Breast epithelium (tissue), 4 donors: ENCODE data around the gene DHX58. TPM values are rescaled to one million over a fixed set of nuclear protein-coding genes. Genes with fewer than 3 reads are reported as not detected.
"Not testable (repeated sequence)": the region's sequence is repeated elsewhere in the genome, so short reads cannot be mapped to it uniquely, and the experiment has no call there.

Experiments
- DNase-seq, 2 donors: peaks; one replicate each; pipeline ENCODE4 v3.0.0-alpha.2; 2019; ENCODE audit warnings: low spot score in 2 of 2
- H3K27ac ChIP-seq, 2 donors: fragments of 200-600 bp; sonication (generic) in 1 of 2; one replicate each; pipeline ENCODE4 v1.5.1; 2016 to 2019; ENCODE audit warnings: mild to moderate bottlenecking in 1 of 2
- H3K27me3 ChIP-seq, 2 donors: fragments of 200-600 bp; sonication (generic) in 1 of 2; one replicate each; pipeline versions ENCODE4 v1.5.1 to v1.6.0; 2017 to 2019; ENCODE audit warnings: control low read depth in 1 of 2, mild to moderate bottlenecking in 1 of 2
- H3K36me3 ChIP-seq: fragments of 200-600 bp; one replicate; pipeline ENCODE4 v1.5.1; 2019
- H3K4me1 ChIP-seq, 2 donors: fragments of 200-600 bp; sonication (generic); one replicate each; pipeline ENCODE4 v1.5.1; 2016 to 2019; ENCODE audit warnings: control low read depth in 1 of 2
- H3K4me3 ChIP-seq, 3 donors: fragments of 200-600 bp; sonication (generic); 1 replicate in 2 of 3; 2 replicates in 1 of 3; pipeline ENCODE4 v1.5.1; 2016 to 2019; ENCODE audit warnings: mild to moderate bottlenecking in 3 of 3, moderate library complexity in 2 of 3
- H3K9me3 ChIP-seq, 2 donors: fragments of 200-600 bp; sonication (generic) in 1 of 2; one replicate each; pipeline ENCODE4 v1.5.1; 2016 to 2019; ENCODE audit warnings: control low read depth in 1 of 2
- POLR2A ChIP-seq: fragments of 450-650 bp; IDR thresholded peaks from one replicate; pipeline ENCODE4 v1.6.1; 2016; ENCODE audit warnings: antibody characterized with exemption, mild to moderate bottlenecking, moderate library complexity
- POLR2AphosphoS5 ChIP-seq, 3 donors: sonication (generic); formaldehyde crosslinking; IDR thresholded peaks; one replicate each; pipeline ENCODE4 v1.6.1; 2017; ENCODE audit warnings: antibody characterized with exemption in 3 of 3
- intact Hi-C: fragments of 100-400 bp; cut with DNase I; formaldehyde crosslinking; loops from one replicate; pipeline ENCODE4 v1.15.1; 2023; ENCODE audit warnings: low total_unique reads
- total RNA-seq, 3 donors: library from RNA; depleted of rRNA; stranded (reverse); fragments of >200 nt; gene quantifications; one replicate each; pipeline ENCODE4 v1.1.0, GENCODE V29; 2016
- TF ChIP-seq, protein P1 (sequence below), 3 donors: fragments of 450-650 bp; IDR thresholded peaks; one replicate each; pipeline ENCODE4 v1.5.1; 2016 to 2017; ENCODE audit warnings: antibody characterized with exemption in 3 of 3, mild to moderate bottlenecking in 3 of 3, moderate library complexity in 3 of 3

The DHX58 gene
- total RNA-seq, 3 donors from 2014 or later, result 13.1 to 22.8 (median 13.4) TPM

DNA sequence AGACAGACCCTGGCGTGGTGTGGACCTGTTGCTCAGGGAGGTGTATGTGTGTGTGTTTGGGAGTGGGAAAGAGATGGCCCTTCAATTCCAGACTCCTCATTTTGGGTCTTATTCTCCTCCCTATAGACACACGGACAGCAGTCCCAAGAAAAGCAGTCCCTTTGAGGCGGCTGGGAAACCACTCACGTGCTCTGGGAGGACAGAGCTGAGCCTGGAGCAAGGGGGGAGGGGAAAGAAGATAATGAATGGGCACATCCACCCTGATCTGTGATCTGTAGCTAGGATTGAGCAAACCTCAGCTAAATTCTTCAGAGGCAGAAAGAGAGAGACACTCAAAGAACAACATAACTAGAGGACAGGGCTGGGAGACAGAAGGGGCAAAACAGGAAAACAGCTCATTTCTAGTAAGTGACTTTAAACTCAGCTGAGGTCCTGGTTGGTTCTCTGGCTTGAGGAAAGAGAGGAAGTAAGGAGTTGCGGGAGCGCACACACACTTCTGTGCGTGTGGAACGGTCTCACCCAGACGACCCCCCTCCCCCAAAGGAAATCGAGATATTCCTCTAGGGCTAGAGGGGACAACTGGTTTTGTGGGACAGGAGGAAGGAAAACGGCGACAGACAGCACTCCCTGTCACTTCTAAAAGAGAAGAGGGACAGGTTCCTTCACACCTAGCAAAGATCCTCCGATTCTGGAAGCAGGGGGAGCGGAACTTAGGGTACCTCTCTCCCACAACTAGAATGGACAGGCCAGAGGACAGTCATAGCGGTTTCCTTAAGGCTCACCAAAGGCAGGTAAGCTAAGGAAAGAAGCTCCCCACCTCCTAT lies 41.6 kb upstream of the DHX58 start:
- Histone ChIP-seq H3K27me3 (no peaks in the 10 kb centered on the region), H3K4me1 (peaks cover 4 to 15% of the 10 kb centered on the region in 2 donors), H3K27ac (peak overlapping the region; percentile 87 to 91), H3K9me3 (no peaks in the 10 kb centered on the region), H3K36me3 (no peaks in the 10 kb centered on the region), H3K4me3 (peak overlapping the region; percentile 97 to 99 (median 97))
- TF ChIP-seq POLR2A, result no peak
- TF ChIP-seq POLR2AphosphoS5 (IDR thresholded peaks at IDR 0.05), result no peak
- TF ChIP-seq, protein P1, sequence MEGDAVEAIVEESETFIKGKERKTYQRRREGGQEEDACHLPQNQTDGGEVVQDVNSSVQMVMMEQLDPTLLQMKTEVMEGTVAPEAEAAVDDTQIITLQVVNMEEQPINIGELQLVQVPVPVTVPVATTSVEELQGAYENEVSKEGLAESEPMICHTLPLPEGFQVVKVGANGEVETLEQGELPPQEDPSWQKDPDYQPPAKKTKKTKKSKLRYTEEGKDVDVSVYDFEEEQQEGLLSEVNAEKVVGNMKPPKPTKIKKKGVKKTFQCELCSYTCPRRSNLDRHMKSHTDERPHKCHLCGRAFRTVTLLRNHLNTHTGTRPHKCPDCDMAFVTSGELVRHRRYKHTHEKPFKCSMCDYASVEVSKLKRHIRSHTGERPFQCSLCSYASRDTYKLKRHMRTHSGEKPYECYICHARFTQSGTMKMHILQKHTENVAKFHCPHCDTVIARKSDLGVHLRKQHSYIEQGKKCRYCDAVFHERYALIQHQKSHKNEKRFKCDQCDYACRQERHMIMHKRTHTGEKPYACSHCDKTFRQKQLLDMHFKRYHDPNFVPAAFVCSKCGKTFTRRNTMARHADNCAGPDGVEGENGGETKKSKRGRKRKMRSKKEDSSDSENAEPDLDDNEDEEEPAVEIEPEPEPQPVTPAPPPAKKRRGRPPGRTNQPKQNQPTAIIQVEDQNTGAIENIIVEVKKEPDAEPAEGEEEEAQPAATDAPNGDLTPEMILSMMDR (IDR thresholded peaks at IDR 0.05), result no peak
- DNase-seq, result no peak
- intact Hi-C loops, result no loop called here

DNA sequence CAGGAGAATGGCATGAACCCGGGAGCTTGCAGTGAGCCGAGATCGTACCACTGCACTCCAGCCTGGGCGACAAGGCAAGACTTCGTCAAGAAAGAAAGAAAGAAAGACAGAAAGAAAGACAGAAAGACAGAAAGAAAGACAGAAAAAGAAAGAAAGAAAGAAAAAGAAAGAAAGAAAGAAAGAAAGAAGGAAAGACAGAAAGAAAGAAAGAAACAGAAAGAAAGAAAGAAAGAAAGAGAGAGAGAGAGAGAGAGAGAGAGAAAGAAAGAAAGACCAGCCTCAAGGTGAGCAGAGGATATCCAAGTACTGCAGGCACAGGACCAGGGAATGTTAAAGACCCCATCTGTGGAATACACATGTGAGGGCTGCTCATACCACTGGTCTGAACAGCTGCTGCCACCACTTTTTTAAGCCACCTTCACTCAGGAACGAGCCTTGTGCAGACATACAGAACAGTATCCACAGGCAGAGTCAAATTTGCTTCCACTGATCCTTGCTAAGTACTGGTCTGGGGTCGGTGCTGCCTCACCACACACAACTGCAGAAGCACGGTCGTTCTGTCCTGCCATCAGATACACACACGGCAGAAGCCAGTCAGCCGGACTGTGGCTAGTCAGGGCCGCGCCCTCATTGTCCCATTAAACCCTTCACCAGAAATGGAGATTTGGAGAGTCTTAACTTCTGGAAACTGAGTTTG lies 34.5 kb upstream of the DHX58 start:
- TF ChIP-seq POLR2A, result no peak
- TF ChIP-seq, protein P1 (IDR thresholded peaks at IDR 0.05), result no peak
- no peak for TF ChIP-seq POLR2AphosphoS5 (IDR thresholded peaks at IDR 0.05)
- no peaks in the 10 kb centered on the region for H3K9me3 ChIP-seq
- H3K36me3 ChIP-seq, result no peaks in the 10 kb centered on the region
- H3K4me3 ChIP-seq, result no peak overlapping the region
- no peak overlapping the region for H3K27ac ChIP-seq
- intact Hi-C loops, result no loop called here
- no peaks in the 10 kb centered on the region for H3K4me1 ChIP-seq
- no peaks in the 10 kb centered on the region for H3K27me3 ChIP-seq
- DNase-seq, result no peak

DNA sequence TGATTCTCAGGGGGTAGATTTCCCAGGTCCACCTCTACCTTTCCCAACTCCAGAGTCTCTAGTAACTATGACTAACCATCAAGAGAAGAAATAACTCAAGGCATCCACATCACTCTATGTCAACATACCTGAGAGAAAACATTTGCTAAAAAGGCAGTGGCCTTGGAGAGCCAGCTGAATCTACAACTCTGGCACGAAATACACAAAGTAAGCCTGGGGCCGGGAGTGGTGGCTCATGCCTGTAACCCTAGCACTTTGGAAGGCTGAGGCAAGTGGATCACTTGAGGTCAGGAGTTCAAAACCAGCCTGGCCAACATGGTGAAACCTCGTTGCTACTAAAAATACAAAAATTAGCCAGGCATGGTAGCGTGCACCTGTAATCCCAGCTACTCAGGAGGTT lies 30.6 kb upstream of the DHX58 start:
- H3K27ac ChIP-seq, H3K9me3 ChIP-seq, intact Hi-C loops, DNase-seq, H3K4me3 ChIP-seq, H3K36me3 ChIP-seq, H3K27me3 ChIP-seq, H3K4me1 ChIP-seq: not testable (repeated sequence)

DNA sequence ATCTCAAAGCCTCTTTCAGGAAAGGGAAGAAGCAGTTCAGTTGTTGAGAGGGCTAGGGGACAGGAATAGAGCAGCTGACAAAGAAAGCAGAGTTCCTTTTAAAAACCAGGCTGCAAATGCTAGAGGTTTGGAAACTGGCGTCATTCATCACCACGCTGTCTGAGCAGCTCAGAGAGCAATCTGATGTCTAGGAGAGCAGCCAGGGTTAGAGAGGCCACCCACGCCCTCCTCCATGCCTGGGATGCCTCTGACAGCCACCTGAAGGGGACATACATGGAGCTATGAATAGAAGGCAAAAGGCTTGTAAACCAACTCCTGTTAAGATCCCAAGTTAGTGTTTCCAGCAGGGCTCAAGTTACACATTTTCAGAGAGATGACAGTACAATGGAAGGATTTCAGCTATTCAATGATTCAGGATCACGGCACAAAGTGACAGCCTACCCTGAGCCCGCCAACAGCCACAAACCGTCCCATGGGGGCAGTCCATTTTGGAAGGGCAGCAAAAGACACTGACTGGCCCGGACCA lies 29.9 kb upstream of the DHX58 start:
- H3K4me1 ChIP-seq, result no peaks in the 10 kb centered on the region
- no peak overlapping the region for H3K4me3 ChIP-seq
- intact Hi-C loops, result no loop called here
- no peak for TF ChIP-seq POLR2AphosphoS5 (IDR thresholded peaks at IDR 0.05)
- TF ChIP-seq, protein P1 (IDR thresholded peaks at IDR 0.05), result no peak
- TF ChIP-seq POLR2A, result no peak
- no peaks in the 10 kb centered on the region for H3K9me3 ChIP-seq
- peak overlapping the region in 1 of 2 donors; percentile 30 for H3K27ac ChIP-seq
- H3K27me3 ChIP-seq, result no peaks in the 10 kb centered on the region
- no peaks in the 10 kb centered on the region for H3K36me3 ChIP-seq
- no peak for DNase-seq

DNA sequence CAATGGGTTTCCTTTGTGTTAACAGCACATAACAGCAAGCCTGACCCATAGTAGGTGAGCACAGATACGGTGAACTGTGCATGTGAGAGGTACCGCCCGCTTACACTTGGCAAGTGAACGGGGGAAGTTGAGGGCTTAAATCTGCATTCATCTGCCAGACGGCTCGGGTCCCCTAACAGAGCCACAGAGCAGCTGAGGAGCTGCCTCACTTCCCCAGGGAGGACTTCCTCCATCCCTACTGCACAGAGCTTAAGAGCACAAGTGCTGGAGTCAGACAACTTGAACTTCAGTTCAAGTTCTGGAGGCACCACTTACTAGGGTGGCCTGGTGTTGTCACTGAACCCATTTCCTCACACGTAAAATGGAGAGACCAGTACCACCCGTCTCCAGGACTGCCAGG lies 28.9 kb upstream of the DHX58 start:
- Histone ChIP-seq H3K27me3 (no peaks in the 10 kb centered on the region), H3K27ac (no peak overlapping the region), H3K4me3 (no peak overlapping the region), H3K9me3 (no peaks in the 10 kb centered on the region), H3K4me1 (no peaks in the 10 kb centered on the region), H3K36me3 (no peaks in the 10 kb centered on the region)
- TF ChIP-seq POLR2A (no peak), POLR2AphosphoS5 (IDR thresholded peaks at IDR 0.05) (no peak)
- TF ChIP-seq, protein P1 (IDR thresholded peaks at IDR 0.05), result no peak
- intact Hi-C loops, result no loop called here
- DNase-seq, result no peak

DNA sequence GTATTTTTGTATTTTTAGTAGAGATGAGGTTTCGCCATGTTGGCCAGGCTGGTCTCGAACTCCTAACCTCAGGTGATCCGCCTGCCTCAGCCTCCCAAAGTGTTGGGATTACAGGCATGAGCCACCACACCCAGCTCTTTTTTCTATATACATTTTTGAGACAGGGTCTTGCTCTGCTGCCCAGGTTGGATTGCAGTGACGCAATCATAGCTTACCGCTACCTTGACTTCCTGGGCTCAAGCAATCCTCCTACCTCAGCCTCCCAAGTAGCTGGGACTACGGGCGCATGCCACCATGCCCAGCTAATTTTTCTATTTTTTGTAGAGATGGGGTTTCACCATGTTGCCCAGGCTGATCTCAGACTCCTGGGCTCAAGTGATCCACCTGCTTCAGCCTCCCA lies 28.2 kb upstream of the DHX58 start:
- H3K4me3 ChIP-seq, intact Hi-C loops, H3K4me1 ChIP-seq, H3K27me3 ChIP-seq, DNase-seq, H3K9me3 ChIP-seq, H3K27ac ChIP-seq, H3K36me3 ChIP-seq: not testable (repeated sequence)
